ENCODE measurements around the gene ITGA7. TPM values are rescaled to one million over a fixed set of nuclear protein-coding genes. Genes with fewer than 3 reads are reported as not detected.

The ITGA7 gene
- total and polyA plus RNA-seq, 9 donors = 195 to 461 (median 375) TPM

DNA sequence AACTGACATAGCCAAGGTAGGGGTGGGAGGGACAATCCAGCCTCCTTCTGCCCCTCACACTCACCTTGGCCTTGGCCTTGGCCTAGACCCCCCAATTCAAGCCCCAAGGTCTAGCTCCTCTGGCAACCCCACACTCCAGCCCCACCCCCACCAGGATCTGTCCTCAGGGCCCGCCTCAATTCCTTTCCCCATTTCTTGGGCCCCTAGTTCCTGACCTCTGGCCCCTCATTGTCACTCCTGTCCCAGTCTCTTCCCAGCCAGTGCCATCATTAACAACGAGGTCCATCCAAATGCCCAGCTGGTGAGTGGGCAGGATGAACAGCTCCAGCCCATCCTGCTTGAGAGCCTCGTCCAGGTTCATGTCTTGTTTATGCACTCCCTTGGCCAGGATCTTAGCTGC, 28.4 kb upstream of the ITGA7 start:
- Histone ChIP-seq H3K27ac (ENCODE audit: low read length) (no peak overlapping the region), H3K9me3 (replicated peaks; ENCODE audit: control insufficient read depth, low read depth, low read length) (no peaks in the 10 kb centered on the region), H3K36me3 (ENCODE audit: control insufficient read depth, insufficient read depth, low read length) (peaks cover 4% of the 10 kb centered on the region), H3K4me1 (ENCODE audit: control insufficient read depth, insufficient read depth, low read length) (peaks cover 24% of the 10 kb centered on the region), H3K27me3 (ENCODE audit: control insufficient read depth, insufficient read depth, low read length) (no peaks in the 10 kb centered on the region), H3K4me3 (ENCODE audit: low read length) (no peak overlapping the region)
- WGBS (ENCODE audit: insufficient coverage) = 50% methylated on average over 3 of the region's 3 CpGs
- DNase-seq = no peak

DNA sequence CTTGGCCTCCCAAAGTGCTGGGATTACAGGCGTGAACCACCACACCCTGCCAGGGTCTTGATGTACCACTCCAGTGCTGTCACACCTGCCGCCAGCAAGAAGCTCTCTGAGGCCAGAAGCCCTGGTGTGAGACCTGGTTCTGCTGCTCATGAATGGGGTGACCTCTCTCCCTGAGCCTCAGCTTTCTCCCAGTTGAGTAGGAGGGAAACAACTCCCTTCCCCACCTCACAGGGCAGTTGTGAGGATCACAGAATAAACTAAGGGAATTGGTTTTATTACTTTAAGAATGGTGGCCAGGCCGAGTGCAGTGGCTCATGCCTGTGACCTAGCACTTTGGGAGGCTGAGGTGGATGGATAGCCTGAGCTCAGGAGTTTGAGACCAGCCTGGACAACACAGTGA, 26.9 kb upstream of the ITGA7 start:
- peaks cover 37% of the 10 kb centered on the region for H3K4me1 ChIP-seq (ENCODE audit: control insufficient read depth, insufficient read depth, low read length)

DNA sequence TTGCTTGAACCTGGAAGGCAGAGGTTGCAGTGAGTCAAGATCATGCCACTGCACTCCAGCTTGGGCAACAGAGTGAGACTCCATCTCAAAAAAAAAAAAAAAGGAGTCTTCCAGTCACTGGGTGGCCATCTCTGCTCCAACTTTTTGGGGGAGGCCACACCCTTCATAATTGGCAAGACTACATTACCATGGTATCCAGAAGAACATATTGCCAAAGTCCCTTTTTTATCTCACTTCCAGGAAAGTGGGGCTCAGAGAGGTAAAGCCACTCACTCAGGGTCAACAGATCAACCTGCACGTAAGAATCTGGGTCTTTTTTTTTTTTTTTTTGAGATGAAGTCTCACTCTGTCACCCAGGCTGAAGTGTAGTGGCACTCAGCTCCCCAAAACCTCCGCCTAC, 26.2 kb upstream of the ITGA7 start:
- H3K9me3 ChIP-seq (replicated peaks; ENCODE audit: control insufficient read depth, low read depth, low read length) = no peaks in the 10 kb centered on the region
- H3K36me3 ChIP-seq (ENCODE audit: control insufficient read depth, insufficient read depth, low read length) = peaks cover 4% of the 10 kb centered on the region
- H3K27ac ChIP-seq (ENCODE audit: low read length) = no peak overlapping the region
- H3K4me1 ChIP-seq (ENCODE audit: control insufficient read depth, insufficient read depth, low read length) = peaks cover 37% of the 10 kb centered on the region
- no peak for DNase-seq
- H3K27me3 ChIP-seq (ENCODE audit: control insufficient read depth, insufficient read depth, low read length) = no peaks in the 10 kb centered on the region
- WGBS (ENCODE audit: insufficient coverage) = 82% methylated on average over 2 of the region's 2 CpGs
- H3K4me3 ChIP-seq (ENCODE audit: low read length) = no peak overlapping the region

More for the DNA sequence above, 26.9 kb upstream of the ITGA7 start:
- DNase-seq = no peak
- 88% methylated on average over 1 of the region's 3 CpGs for WGBS (ENCODE audit: insufficient coverage)
- no peak overlapping the region for H3K4me3 ChIP-seq (ENCODE audit: low read length)
- no peaks in the 10 kb centered on the region for H3K9me3 ChIP-seq (replicated peaks; ENCODE audit: control insufficient read depth, low read depth, low read length)
- peaks cover 4% of the 10 kb centered on the region for H3K36me3 ChIP-seq (ENCODE audit: control insufficient read depth, insufficient read depth, low read length)
- H3K27me3 ChIP-seq (ENCODE audit: control insufficient read depth, insufficient read depth, low read length) = no peaks in the 10 kb centered on the region
- no peak overlapping the region for H3K27ac ChIP-seq (ENCODE audit: low read length)

DNA sequence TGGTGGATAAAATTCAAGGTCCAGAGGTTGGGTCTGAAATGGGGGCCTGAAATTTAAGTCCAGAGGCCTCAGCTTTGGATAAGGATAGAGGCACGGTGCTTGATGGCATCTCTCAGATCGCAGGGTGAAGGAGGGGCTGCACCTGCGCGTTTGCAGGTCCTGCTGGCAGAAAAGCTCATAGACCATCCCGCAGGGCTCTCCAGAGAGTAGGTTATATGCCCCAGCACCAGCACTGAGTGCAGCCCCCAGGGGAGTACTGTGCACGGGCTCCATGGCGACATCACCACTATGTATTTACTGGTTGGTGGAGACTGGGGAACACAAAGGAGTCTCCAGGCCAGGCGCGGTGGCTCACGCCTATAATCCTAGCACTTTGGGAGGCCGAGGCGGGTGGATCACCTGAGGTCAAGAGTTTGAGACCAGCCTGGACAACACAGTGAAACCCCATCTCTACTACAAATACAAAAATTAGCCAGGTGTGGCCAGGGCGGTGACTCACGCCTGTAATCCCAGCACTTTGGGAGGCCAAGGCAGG, 25.4 kb upstream of the ITGA7 start:
- Histone ChIP-seq H3K4me3 (ENCODE audit: low read length) (no peak overlapping the region), H3K9me3 (replicated peaks; ENCODE audit: control insufficient read depth, low read depth, low read length) (no peaks in the 10 kb centered on the region), H3K4me1 (ENCODE audit: control insufficient read depth, insufficient read depth, low read length) (peaks cover 35% of the 10 kb centered on the region), H3K27me3 (ENCODE audit: control insufficient read depth, insufficient read depth, low read length) (no peaks in the 10 kb centered on the region), H3K36me3 (ENCODE audit: control insufficient read depth, insufficient read depth, low read length) (peaks cover 4% of the 10 kb centered on the region), H3K27ac (ENCODE audit: low read length) (no peak overlapping the region)
- no peak for DNase-seq
- 85% methylated on average over 10 of the region's 14 CpGs for WGBS (ENCODE audit: insufficient coverage)

DNA sequence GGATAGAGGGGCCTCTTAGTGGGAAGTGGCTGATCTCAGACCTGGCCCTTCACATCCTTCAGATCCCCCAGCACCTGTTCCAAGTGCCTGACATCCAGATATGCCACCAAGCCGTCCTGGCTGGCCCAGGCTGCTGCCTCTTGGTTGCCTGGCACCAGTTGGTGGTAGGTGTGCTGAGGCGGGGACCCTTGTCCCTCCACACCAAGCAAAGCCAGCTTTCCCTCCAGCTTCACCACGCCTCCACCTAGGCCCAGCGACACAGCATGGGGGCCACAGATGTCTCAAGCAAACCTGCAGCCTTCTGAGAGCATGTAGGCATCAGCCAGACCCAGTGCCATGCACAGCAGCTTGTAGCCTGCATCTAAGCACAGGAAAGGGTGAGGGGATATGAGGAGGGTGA, 24.6 kb upstream of the ITGA7 start:
- 100% methylated on average over 2 of the region's 4 CpGs for WGBS (ENCODE audit: insufficient coverage)
- H3K27ac ChIP-seq (ENCODE audit: low read length) = no peak overlapping the region
- no peaks in the 10 kb centered on the region for H3K27me3 ChIP-seq (ENCODE audit: control insufficient read depth, insufficient read depth, low read length)
- DNase-seq = no peak
- peaks cover 7% of the 10 kb centered on the region for H3K36me3 ChIP-seq (ENCODE audit: control insufficient read depth, insufficient read depth, low read length)
- no peaks in the 10 kb centered on the region for H3K9me3 ChIP-seq (replicated peaks; ENCODE audit: control insufficient read depth, low read depth, low read length)
- no peak overlapping the region for H3K4me3 ChIP-seq (ENCODE audit: low read length)
- peaks cover 35% of the 10 kb centered on the region for H3K4me1 ChIP-seq (ENCODE audit: control insufficient read depth, insufficient read depth, low read length)

DNA sequence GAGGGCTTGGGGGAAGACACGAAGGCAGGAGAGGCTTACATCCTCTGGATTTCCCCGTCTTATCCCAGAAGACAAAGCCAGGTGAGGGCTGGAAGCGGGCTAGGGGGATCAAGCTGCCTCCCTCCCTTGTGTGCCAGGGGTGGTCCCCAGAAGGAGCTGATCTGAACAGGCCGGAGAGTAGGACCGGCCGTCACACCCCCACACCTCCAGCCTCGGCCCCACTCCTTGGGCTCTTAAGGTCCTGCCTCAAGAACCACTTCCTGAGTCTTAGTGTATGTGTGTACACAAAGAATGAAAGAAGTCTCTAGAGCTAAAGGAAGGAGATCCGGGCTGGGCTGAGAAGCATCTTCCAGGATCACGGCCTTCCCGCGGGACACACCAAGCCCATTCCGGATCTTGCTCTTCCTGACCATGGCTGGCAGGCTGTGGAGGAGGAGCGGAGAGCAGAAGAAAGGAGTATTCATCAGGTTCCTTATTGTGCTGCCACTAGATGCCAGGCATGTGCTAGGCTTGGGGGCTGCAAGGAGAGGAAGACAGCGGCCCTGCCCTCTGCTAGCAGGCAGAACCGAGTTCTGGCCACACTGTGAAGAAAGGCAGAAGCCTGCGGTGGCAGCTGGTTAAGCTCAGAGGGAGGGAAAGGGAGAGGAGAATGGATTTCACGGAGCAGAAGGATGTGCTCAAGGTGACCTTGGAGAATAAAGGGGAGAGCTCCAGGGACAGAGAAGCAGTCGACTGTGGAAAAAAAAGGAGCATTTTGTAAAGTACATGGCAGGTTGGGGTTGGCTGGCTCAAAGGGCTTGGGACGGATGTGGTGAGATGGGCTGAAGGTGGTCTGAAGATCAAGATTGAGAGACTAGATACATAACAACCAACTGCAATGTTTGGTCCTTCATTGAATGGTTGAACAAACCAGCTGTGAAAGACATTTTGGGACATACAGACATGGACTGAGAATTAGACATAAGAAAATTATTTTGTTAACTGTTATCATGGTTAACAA, 22.4 kb upstream of the ITGA7 start:
- no peaks in the 10 kb centered on the region for H3K9me3 ChIP-seq (replicated peaks; ENCODE audit: control insufficient read depth, low read depth, low read length)
- peaks cover 29% of the 10 kb centered on the region for H3K36me3 ChIP-seq (ENCODE audit: control insufficient read depth, insufficient read depth, low read length)
- H3K4me1 ChIP-seq (ENCODE audit: control insufficient read depth, insufficient read depth, low read length) = peaks cover 47% of the 10 kb centered on the region
- no peaks in the 10 kb centered on the region for H3K27me3 ChIP-seq (ENCODE audit: control insufficient read depth, insufficient read depth, low read length)
- H3K27ac ChIP-seq (ENCODE audit: low read length) = peak overlapping the region; percentile 100
- DNase-seq = peak; percentile 84
- H3K4me3 ChIP-seq (ENCODE audit: low read length) = peak overlapping the region; percentile 70
- WGBS (ENCODE audit: insufficient coverage) = 3% methylated on average over 13 of the region's 19 CpGs

DNA sequence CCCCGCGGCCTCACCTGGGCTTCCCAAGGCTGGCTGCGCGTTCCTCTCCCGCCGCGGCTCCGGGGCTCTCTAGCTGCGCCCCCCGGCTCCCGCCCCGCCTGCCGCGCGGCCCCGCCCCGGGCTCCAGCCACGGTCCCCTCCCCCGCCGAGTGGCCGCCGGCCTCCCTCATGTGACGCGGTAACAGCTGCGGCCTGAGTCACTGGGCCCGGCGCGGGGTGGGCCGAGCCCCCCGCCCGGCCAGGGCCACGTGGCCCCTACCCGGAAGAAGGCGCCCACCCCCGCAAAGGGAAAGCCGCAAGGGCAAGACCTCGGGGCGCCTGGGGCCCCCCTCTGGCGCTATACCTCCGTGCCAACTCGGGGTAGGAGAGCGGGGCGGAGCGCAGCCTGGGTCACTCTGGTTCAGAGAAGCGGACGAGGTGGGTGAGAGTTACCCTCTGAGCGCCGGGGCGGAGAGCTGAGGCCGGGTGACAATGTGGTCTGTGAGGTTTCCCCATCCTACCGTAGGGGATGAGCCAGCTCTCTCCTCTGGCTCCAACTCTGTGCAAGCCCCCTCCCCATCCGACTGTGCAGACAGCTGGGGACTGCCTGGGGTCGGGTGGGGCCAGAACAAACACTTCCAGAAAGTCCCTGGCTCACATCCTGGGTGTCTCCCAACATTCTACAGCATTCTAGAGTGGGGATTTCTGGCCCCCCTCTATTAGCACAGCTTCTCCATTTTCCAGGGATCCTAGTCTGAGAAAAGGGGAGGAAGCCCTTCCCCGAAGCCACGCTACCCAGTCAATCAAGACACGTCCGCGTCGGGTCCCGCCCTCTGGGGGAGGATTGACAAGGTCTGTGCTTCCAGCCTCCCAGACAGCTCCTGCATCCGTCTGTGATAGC, 21.5 kb upstream of the ITGA7 start, which contains the start of gene CD63:
TSS of gene CD63 (minus strand) at position 71 of the 880 bp plus-strand sequence. CDS start 668 bp downstream, outside the sequence.
- Histone ChIP-seq H3K36me3 (ENCODE audit: control insufficient read depth, insufficient read depth, low read length) (peaks cover 38% of the 10 kb centered on the region), H3K9me3 (replicated peaks; ENCODE audit: control insufficient read depth, low read depth, low read length) (no peaks in the 10 kb centered on the region), H3K4me1 (ENCODE audit: control insufficient read depth, insufficient read depth, low read length) (peaks cover 57% of the 10 kb centered on the region), H3K27me3 (ENCODE audit: control insufficient read depth, insufficient read depth, low read length) (no peaks in the 10 kb centered on the region), H3K27ac (ENCODE audit: low read length) (peak within 1 kb of the TSS; percentile 100), H3K4me3 (ENCODE audit: low read length) (peak within 1 kb of the TSS; percentile 95)
- 0% methylated on average over 32 of the region's 61 CpGs for WGBS (ENCODE audit: insufficient coverage)
- DNase-seq = peak; percentile 99

DNA sequence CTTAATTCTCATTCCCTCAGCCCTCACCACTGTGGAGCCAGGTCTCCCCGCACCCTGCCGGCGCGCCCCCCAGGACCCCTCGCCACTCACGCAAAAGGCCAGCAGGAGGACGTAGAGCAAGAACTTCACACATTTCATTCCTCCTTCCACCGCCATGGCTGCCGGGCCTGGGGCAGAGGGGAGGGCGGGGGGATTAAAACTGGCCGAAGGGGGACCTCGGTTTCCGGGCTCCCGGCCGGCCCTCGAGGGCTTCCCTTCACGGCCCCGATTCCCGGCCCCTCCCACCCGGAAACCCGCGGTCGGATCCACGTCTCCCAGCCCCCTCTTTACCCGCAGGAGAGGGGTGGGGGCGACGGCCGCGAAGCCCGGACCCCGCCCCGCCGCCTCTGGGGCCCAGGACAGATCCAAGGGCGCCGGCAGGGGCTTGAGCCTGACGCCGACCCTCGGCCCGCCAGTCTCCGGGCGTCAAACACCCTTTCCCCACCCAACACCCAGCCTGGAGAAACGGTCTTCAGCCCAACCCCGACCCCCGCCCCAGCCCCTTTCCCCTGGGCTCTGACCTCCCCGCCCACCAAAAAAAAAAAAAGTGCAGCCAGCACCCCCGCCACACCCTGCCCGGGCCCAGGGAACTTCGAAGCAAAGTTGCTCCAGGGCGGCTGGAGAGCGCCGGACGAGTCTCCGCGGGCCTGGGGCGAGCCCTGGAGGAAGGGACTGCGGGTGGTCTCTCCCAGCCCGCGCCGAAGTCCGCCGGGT, 20.7 kb upstream of the ITGA7 start:
- Histone ChIP-seq H3K36me3 (ENCODE audit: control insufficient read depth, insufficient read depth, low read length) (peaks cover 46% of the 10 kb centered on the region), H3K27ac (ENCODE audit: low read length) (peak overlapping the region; percentile 100), H3K4me3 (ENCODE audit: low read length) (peak overlapping the region; percentile 95), H3K27me3 (ENCODE audit: control insufficient read depth, insufficient read depth, low read length) (no peaks in the 10 kb centered on the region), H3K4me1 (ENCODE audit: control insufficient read depth, insufficient read depth, low read length) (peaks cover 62% of the 10 kb centered on the region), H3K9me3 (replicated peaks; ENCODE audit: control insufficient read depth, low read depth, low read length) (no peaks in the 10 kb centered on the region)
- peak; percentile 93 for DNase-seq
- WGBS (ENCODE audit: insufficient coverage) = 0% methylated on average over 44 of the region's 61 CpGs

DNA sequence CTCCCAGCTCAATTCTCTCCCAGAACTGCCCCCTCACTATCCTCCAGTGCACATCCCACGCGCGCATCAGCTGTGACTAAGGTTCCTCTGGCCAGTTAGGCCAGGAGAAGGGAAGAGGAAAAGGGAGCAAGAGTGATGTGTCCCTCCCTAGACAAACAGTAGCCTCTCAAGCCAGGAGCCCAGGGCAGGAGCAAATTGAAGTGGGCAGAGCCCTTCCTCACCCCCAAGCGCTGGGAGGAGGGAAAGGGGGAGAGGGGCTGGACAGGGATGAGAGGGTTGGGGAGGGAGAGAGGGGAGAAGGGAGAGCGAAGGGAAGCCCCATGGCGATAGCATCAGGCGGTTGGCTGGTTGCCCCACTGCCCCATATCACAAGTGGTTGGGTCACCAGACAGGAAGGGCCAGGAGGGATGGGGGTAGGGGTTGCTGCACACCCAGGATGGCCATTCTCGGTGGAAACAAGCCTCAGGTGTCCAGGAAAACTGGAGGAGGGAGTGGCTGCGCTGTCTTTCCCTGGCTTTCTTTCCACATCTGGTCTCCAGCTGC, 20.0 kb upstream of the ITGA7 start:
- Histone ChIP-seq H3K36me3 (ENCODE audit: control insufficient read depth, insufficient read depth, low read length) (peaks cover 53% of the 10 kb centered on the region), H3K4me3 (ENCODE audit: low read length) (peak overlapping the region; percentile 95), H3K27me3 (ENCODE audit: control insufficient read depth, insufficient read depth, low read length) (no peaks in the 10 kb centered on the region), H3K4me1 (ENCODE audit: control insufficient read depth, insufficient read depth, low read length) (peaks cover 65% of the 10 kb centered on the region), H3K27ac (ENCODE audit: low read length) (peak overlapping the region; percentile 100), H3K9me3 (replicated peaks; ENCODE audit: control insufficient read depth, low read depth, low read length) (no peaks in the 10 kb centered on the region)
- DNase-seq = peak; percentile 68
- 7% methylated on average over 2 of the region's 9 CpGs for WGBS (ENCODE audit: insufficient coverage)
